Middle frontal gyrus (tissue), 1 donor: ENCODE data around the gene MYO3B.

Experiments used
- DNase-seq: peaks from one replicate; pipeline ENCODE4 v3.0.0-alpha.2; 2015; ENCODE audit warnings: low spot score; ENCODE audit errors: extremely low spot score

The MYO3B gene

GRCh38 chr2:170236680-170237047, 58.7 kb downstream of the MYO3B start:
- no peak for DNase-seq

GRCh38 chr2:170237572-170238120, 59.7 kb downstream of the MYO3B start:
- DNase-seq = no peak

- DNase-seq = no peak
Measured at GRCh38 chr2:170238776-170239175, 60.8 kb downstream of the MYO3B start.

GRCh38 chr2:170240629-170241028, 62.7 kb downstream of the MYO3B start:
- no peak for DNase-seq

- no peak for DNase-seq
Measured at GRCh38 chr2:170241756-170242155, 63.8 kb downstream of the MYO3B start.

- no peak for DNase-seq
Measured at GRCh38 chr2:170243118-170243837, 65.3 kb downstream of the MYO3B start.

- DNase-seq = no peak
Measured at GRCh38 chr2:170243898-170244297, 66.0 kb downstream of the MYO3B start.

- DNase-seq = no peak
Measured at GRCh38 chr2:170244555-170244954, 66.6 kb downstream of the MYO3B start.

GRCh38 chr2:170245312-170245711, 67.4 kb downstream of the MYO3B start:
- DNase-seq = no peak

GRCh38 chr2:170247333-170247732, 69.4 kb downstream of the MYO3B start:
- DNase-seq = no peak

- no peak for DNase-seq
Measured at GRCh38 chr2:170247882-170248393, 70.0 kb downstream of the MYO3B start.

- no peak for DNase-seq
Measured at GRCh38 chr2:170248574-170249393, 70.8 kb downstream of the MYO3B start.

GRCh38 chr2:170249761-170250160, 71.8 kb downstream of the MYO3B start:
- DNase-seq = no peak

- DNase-seq = no peak
Measured at GRCh38 chr2:170250584-170250983, 72.6 kb downstream of the MYO3B start.

- DNase-seq = no peak
Measured at GRCh38 chr2:170252414-170252813, 74.5 kb downstream of the MYO3B start.

GRCh38 chr2:170253721-170254230, 75.8 kb downstream of the MYO3B start:
- DNase-seq = no peak

- no peak for DNase-seq
Measured at GRCh38 chr2:170254293-170254732, 76.4 kb downstream of the MYO3B start.

- no peak for DNase-seq
Measured at GRCh38 chr2:170255137-170255536, 77.2 kb downstream of the MYO3B start.

GRCh38 chr2:170255971-170256370, 78.0 kb downstream of the MYO3B start:
- DNase-seq = no peak

GRCh38 chr2:170258382-170258781, 80.4 kb downstream of the MYO3B start:
- DNase-seq = no peak

- DNase-seq = no peak
Measured at GRCh38 chr2:170260188-170260587, 82.2 kb downstream of the MYO3B start.

- no peak for DNase-seq
Measured at GRCh38 chr2:170261566-170261965, 83.6 kb downstream of the MYO3B start.
